HepG2 (cell line): Measurements from ENCODE around the gene GRIK1. TPM values are rescaled to one million over a fixed set of nuclear protein-coding genes. Genes with fewer than 3 reads are reported as not detected.

Experiments
- ATAC-seq: fragments of 200-7000 bp; cut with Tn5 transposase; 3 replicates; pipeline ENCODE4 v1.9.1; 2020; ENCODE audit warnings: mild to moderate bottlenecking, moderate library complexity
- BruUV-seq: library from RNA; stranded (reverse); fragments of 400-500 nt; replicated peaks from 2 replicates; lab custom pipeline; 2021; lab: Mats Ljungman, UMichigan
- CTCF ChIA-PET: fragments of 300-600 bp; formaldehyde crosslinking; extraction: SDS; loops from one replicate; lab custom pipeline; 2021; ENCODE audit warnings: low total read pairs, inconsistent platforms, low intra/inter-chr PET ratio; lab: Yijun Ruan, JAX
- POLR2A ChIA-PET: fragments of 350-600 bp; sonication (Branson Sonifier 250); formaldehyde crosslinking; loops from one replicate; lab custom pipeline; 2020; ENCODE audit warnings: antibody characterized with exemption, inconsistent platforms; lab: Yijun Ruan, JAX
- DNase-seq: peaks from one replicate; pipeline ENCODE4 v3.0.0-alpha.2; 2015; ENCODE audit warnings: low spot score
- FAIRE-seq: peaks from 3 replicates; lab custom pipeline; 2011; peaks lifted over from hg19 to GRCh38; lab: Jason Lieb, UNC
- H2AFZ ChIP-seq: one replicate; pipeline ENCODE4 v1.6.1; 2011; ENCODE audit warnings: low read length, inconsistent platforms
- H3K27ac ChIP-seq: fragments of 300-600 bp; 3 replicates; pipeline ENCODE4 v1.8.0; 2011; ENCODE audit warnings: mixed run types, mild to moderate bottlenecking, mixed read lengths, low read length, inconsistent platforms; ENCODE audit not compliant: insufficient read depth; ENCODE audit errors: extremely low read length
- H3K27me3 ChIP-seq, 2 experiments: fragments of 200-600 bp in 1 of 2; 2 replicates in 1 of 2; 3 replicates in 1 of 2; pipeline versions ENCODE4 v1.6.0 to v1.8.0; 2011; ENCODE audit warnings: low read length in 2 of 2, mild to moderate bottlenecking in 2 of 2, moderate library complexity in 2 of 2, inconsistent platforms in 1 of 2; ENCODE audit not compliant: insufficient read depth in 2 of 2, control insufficient read depth in 1 of 2
- H3K36me3 ChIP-seq, 2 experiments: fragments of 200-600 bp in 1 of 2; replicated peaks in 1 of 2; 2 replicates in 1 of 2; 3 replicates in 1 of 2; pipeline versions ENCODE4 v1.5.1 to v1.8.0; 2011; ENCODE audit warnings: low read length in 2 of 2, inconsistent platforms in 1 of 2; ENCODE audit not compliant: insufficient read depth in 2 of 2, control insufficient read depth in 1 of 2
- H3K4me1 ChIP-seq: 2 replicates; pipeline ENCODE4 v1.5.1; 2012; ENCODE audit warnings: low read length, inconsistent platforms; ENCODE audit not compliant: insufficient read depth
- H3K4me2 ChIP-seq: 2 replicates; pipeline ENCODE4 v1.6.0; 2011; ENCODE audit warnings: low read depth, low read length, inconsistent platforms
- H3K4me3 ChIP-seq, 3 experiments: fragments of 200-600 bp in 1 of 3; sonication (generic), shearing (Covaris generic) in 1 of 3; replicated peaks in 1 of 3; 2 replicates each; pipeline ENCODE4 v1.5.1; 2011 to 2016; ENCODE audit warnings: low read length in 3 of 3, inconsistent platforms in 2 of 3, low read depth in 2 of 3, mild to moderate bottlenecking in 2 of 3, control low read depth in 1 of 3, mixed read lengths in 1 of 3; ENCODE audit not compliant: insufficient read depth in 1 of 3
- H3K79me2 ChIP-seq: one replicate; pipeline ENCODE4 v1.6.1; 2011; ENCODE audit warnings: low read length, inconsistent platforms; ENCODE audit not compliant: insufficient read depth
- H3K9ac ChIP-seq: 2 replicates; pipeline ENCODE4 v1.6.0; 2011; ENCODE audit warnings: mild to moderate bottlenecking, low read depth, low read length, inconsistent platforms; ENCODE audit not compliant: insufficient read depth
- H3K9me3 ChIP-seq: 2 replicates; pipeline ENCODE4 v1.5.1; 2012; ENCODE audit warnings: mild to moderate bottlenecking, low read length
- H4K20me1 ChIP-seq: 2 replicates; pipeline ENCODE4 v1.6.0; 2011; ENCODE audit warnings: inconsistent platforms, mild to moderate bottlenecking, low read length, moderate library complexity; ENCODE audit not compliant: insufficient read depth
- EED ChIP-seq: sonication (generic); formaldehyde crosslinking; IDR thresholded peaks from 2 replicates; pipeline ENCODE4 v1.5.0; 2020; ENCODE audit warnings: mild to moderate bottlenecking, missing genetic modification reagents
- FOXK1 ChIP-seq: sonication (generic); formaldehyde crosslinking; IDR thresholded peaks from 2 replicates; pipeline ENCODE4 v1.4.0; 2020; ENCODE audit warnings: low read depth, missing genetic modification reagents, borderline replicate concordance
- KLF6 ChIP-seq: IDR thresholded peaks from 2 replicates; pipeline ENCODE4 v1.8.0; 2016; ENCODE audit warnings: missing biosample characterization, missing genetic modification reagents
- NFIC ChIP-seq: IDR thresholded peaks from 2 replicates; pipeline ENCODE4 v1.6.1; 2012; ENCODE audit warnings: mild to moderate bottlenecking, low read length, inconsistent platforms
- NR2C2 ChIP-seq: sonication (generic); formaldehyde crosslinking; IDR thresholded peaks from 2 replicates; pipeline ENCODE4 v1.4.0; 2020; ENCODE audit warnings: missing genetic modification reagents, mild to moderate bottlenecking, moderate library complexity, borderline replicate concordance
- PITX1 ChIP-seq: sonication (generic); formaldehyde crosslinking; IDR thresholded peaks from 2 replicates; pipeline ENCODE4 v1.5.1; 2020; ENCODE audit warnings: mild to moderate bottlenecking, missing genetic modification reagents
- RBFOX2 ChIP-seq: fragments of 200-400 bp; formaldehyde crosslinking; IDR thresholded peaks from 2 replicates; pipeline ENCODE4 v1.6.1; 2017; ENCODE audit warnings: low read depth, mild to moderate bottlenecking, low read length
- SRF ChIP-seq: IDR thresholded peaks from 2 replicates; pipeline ENCODE4 v1.6.1; 2011; ENCODE audit warnings: mild to moderate bottlenecking, low read depth, low read length, moderate library complexity
- YY1 ChIP-seq: IDR thresholded peaks from 2 replicates; pipeline ENCODE4 v1.6.1; 2011; ENCODE audit warnings: low read length, low read depth, moderate library complexity, mild to moderate bottlenecking; ENCODE audit not compliant: insufficient read depth, insufficient replicate concordance
- ZNF335 ChIP-seq: sonication (generic); formaldehyde crosslinking; IDR thresholded peaks from 2 replicates; pipeline ENCODE4 v1.4.0; 2020; ENCODE audit warnings: missing genetic modification reagents
- ZNF557 ChIP-seq: sonication (generic); formaldehyde crosslinking; IDR thresholded peaks from 2 replicates; pipeline ENCODE4 v1.4.0; 2020; ENCODE audit warnings: missing genetic modification reagents
- ZNF850 ChIP-seq: sonication (generic); formaldehyde crosslinking; conservative IDR thresholded peaks from 2 replicates; pipeline ENCODE4 v1.9.0; 2021; ENCODE audit warnings: mild to moderate bottlenecking, missing genetic modification reagents
- WGBS: methylation state at CpG from one replicate; pipeline ENCODE4 v1.1.6; 2017; ENCODE audit warnings: low lambda C conversion rate; 5-methylcytosine and 5-hydroxymethylcytosine counted together
- in situ Hi-C: cut with HindIII; loops from 2 replicates; pipeline ENCODE4 v1.10.0; 2017; ENCODE audit warnings: low pct_unique_long_range_greater_than_20kb; ENCODE audit not compliant: extremely low pct_ligation_motif_present
- intact Hi-C: fragments of 100-400 bp; cut with micrococcal nuclease; formaldehyde crosslinking; loops from one replicate; pipeline ENCODE4 v1.10.0; 2022; ENCODE audit not compliant: unreplicated experiment
- polyA plus RNA-seq, 8 experiments: library from polyadenylated mRNA; depleted of rRNA in 3 of 8; stranded (reverse) in 7 of 8; unstranded in 1 of 8; fragments of >200 nt; fragmentation: Illumina TruSeq in 4 of 8; extraction: Trizol in 4 of 8; gene quantifications; 2 replicates each; pipeline versions ENCODE4 v1.2.1 to v1.2.3, GENCODE V29; 2011 to 2016; ENCODE audit warnings: low read depth in 4 of 8, missing spikeins in 1 of 8, mixed read lengths in 1 of 8; ENCODE audit not compliant: insufficient read depth in 1 of 8
- total RNA-seq, 5 experiments: library from RNA; depleted of rRNA; stranded (reverse); fragments of >200 nt; fragmentation: Illumina TruSeq; extraction: Trizol; gene quantifications; 2 replicates each; pipeline ENCODE4 v1.2.3, GENCODE V29; 2016; ENCODE audit warnings: low read depth in 1 of 5
- TF ChIP-seq, protein P1 (sequence below): sonication (generic); formaldehyde crosslinking; IDR thresholded peaks from 2 replicates; pipeline ENCODE4 v1.4.0; 2020; ENCODE audit warnings: missing genetic modification reagents; ENCODE audit errors: not compliant biosample characterization
- TF ChIP-seq, protein P2 (sequence below): IDR thresholded peaks from 2 replicates; pipeline ENCODE4 v1.6.1; 2016; ENCODE audit warnings: control low read depth
- TF ChIP-seq, protein P3 (sequence below): sonication (generic); formaldehyde crosslinking; IDR thresholded peaks from 2 replicates; pipeline ENCODE4 v1.8.0; 2022; ENCODE audit warnings: low read depth, missing genetic modification reagents
- TF ChIP-seq, protein P4 (sequence below): sonication (generic); formaldehyde crosslinking; IDR thresholded peaks from 2 replicates; pipeline ENCODE4 v1.5.1; 2020; ENCODE audit warnings: missing genetic modification reagents, mild to moderate bottlenecking, borderline replicate concordance
- TF ChIP-seq, protein P5 (sequence below): sonication (generic); formaldehyde crosslinking; conservative IDR thresholded peaks from 2 replicates; pipeline ENCODE4 v1.5.0; 2020; ENCODE audit warnings: missing genetic modification reagents
- TF ChIP-seq, protein P6 (sequence below): sonication (generic); formaldehyde crosslinking; IDR thresholded peaks from 2 replicates; pipeline ENCODE4 v1.8.0; 2022; ENCODE audit warnings: missing genetic modification reagents, low read depth, mild to moderate bottlenecking, borderline replicate concordance

GRIK1 gene
- total and polyA plus RNA-seq, 2 of the 13 experiments (the other 11 are each of a cell fraction or from before 2014, with no cell fraction given), result not detected

DNA sequence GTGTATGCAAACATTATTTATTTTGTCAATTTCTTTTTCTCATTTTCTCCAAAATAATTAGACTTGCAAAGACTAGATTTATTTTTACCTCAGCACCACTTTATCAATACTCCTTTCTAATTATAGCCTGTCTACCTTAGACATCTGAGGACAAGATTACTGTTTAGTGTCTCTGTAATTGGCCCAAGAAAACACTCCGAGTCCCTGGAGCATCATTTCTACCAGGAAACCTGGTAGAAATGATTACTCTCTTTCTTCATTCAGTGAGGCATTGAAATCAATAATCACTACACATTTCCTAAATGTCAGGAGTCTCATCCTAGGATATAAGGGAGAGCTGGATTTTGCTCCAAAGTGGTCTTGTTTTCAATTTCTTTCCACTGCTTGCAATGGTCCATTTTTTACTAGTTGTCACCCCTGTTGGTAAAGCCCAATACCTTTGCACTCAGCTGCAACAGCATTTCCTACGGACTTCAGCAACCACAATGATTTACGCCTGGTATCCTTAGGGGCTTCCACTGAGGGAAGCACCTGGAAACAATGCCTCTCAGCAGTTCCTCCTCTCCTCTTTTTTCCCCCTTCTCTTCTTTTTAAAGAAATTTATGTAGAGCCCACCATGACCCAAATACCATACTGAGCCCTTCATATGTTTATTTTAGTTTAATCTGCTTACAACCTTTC, 64.6 kb downstream of the GRIK1 start:
- H3K4me2 ChIP-seq, result no peak overlapping the region
- ATAC-seq (no peak), FAIRE-seq (no peak), DNase-seq (no peak)
- H3K9me3 ChIP-seq, result peaks cover 13% of the 10 kb centered on the region
- H4K20me1 ChIP-seq, result no peaks in the 10 kb centered on the region
- no TSS peak for BruUV-seq
- no peak overlapping the region for H3K27ac ChIP-seq
- no peaks in the 10 kb centered on the region for H3K27me3 ChIP-seq
- 21% methylated on average over 3 of the region's 3 CpGs for WGBS
- no peaks in the 10 kb centered on the region for H3K79me2 ChIP-seq
- CTCF ChIA-PET, result no interaction called here
- H3K4me3 ChIP-seq, result no peak overlapping the region
- no peaks in the 10 kb centered on the region for H3K4me1 ChIP-seq
- POLR2A ChIA-PET, result no interaction called here
- no peak overlapping the region for H2AFZ ChIP-seq
- no peaks in the 10 kb centered on the region for H3K36me3 ChIP-seq
- no peak overlapping the region for H3K9ac ChIP-seq
- in situ Hi-C loops, result no loop called here
- intact Hi-C loops, result no loop called here
- TF ChIP-seq PITX1 (CRISPR knock-in tag), result no peak
- TF ChIP-seq ZNF335 (CRISPR knock-in tag), result no peak
- TF ChIP-seq ZNF850 (CRISPR knock-in tag), result no peak
- TF ChIP-seq SRF, result no peak
- no peak for TF ChIP-seq NR2C2 (CRISPR knock-in tag)
- TF ChIP-seq, protein P1, sequence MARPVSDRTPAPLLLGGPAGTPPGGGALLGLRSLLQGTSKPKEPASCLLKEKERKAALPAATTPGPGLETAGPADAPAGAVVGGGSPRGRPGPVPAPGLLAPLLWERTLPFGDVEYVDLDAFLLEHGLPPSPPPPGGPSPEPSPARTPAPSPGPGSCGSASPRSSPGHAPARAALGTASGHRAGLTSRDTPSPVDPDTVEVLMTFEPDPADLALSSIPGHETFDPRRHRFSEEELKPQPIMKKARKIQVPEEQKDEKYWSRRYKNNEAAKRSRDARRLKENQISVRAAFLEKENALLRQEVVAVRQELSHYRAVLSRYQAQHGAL (CRISPR knock-in tag), result no peak
- no peak for TF ChIP-seq KLF6
- TF ChIP-seq, protein P2, sequence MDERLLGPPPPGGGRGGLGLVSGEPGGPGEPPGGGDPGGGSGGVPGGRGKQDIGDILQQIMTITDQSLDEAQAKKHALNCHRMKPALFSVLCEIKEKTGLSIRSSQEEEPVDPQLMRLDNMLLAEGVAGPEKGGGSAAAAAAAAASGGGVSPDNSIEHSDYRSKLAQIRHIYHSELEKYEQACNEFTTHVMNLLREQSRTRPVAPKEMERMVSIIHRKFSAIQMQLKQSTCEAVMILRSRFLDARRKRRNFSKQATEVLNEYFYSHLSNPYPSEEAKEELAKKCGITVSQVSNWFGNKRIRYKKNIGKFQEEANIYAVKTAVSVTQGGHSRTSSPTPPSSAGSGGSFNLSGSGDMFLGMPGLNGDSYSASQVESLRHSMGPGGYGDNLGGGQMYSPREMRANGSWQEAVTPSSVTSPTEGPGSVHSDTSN (CRISPR knock-in tag), result no peak
- TF ChIP-seq, protein P3, sequence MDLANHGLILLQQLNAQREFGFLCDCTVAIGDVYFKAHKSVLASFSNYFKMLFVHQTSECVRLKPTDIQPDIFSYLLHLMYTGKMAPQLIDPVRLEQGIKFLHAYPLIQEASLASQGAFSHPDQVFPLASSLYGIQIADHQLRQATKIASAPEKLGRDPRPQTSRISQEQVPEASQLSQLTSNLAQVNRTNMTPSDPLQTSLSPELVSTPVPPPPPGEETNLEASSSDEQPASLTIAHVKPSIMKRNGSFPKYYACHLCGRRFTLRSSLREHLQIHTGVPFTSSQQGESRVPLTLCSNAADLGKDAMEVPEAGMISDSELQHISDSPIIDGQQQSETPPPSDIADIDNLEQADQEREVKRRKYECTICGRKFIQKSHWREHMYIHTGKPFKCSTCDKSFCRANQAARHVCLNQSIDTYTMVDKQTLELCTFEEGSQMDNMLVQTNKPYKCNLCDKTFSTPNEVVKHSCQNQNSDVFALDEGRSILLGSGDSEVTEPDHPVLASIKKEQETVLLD (CRISPR knock-in tag), result no peak
- TF ChIP-seq, protein P4, sequence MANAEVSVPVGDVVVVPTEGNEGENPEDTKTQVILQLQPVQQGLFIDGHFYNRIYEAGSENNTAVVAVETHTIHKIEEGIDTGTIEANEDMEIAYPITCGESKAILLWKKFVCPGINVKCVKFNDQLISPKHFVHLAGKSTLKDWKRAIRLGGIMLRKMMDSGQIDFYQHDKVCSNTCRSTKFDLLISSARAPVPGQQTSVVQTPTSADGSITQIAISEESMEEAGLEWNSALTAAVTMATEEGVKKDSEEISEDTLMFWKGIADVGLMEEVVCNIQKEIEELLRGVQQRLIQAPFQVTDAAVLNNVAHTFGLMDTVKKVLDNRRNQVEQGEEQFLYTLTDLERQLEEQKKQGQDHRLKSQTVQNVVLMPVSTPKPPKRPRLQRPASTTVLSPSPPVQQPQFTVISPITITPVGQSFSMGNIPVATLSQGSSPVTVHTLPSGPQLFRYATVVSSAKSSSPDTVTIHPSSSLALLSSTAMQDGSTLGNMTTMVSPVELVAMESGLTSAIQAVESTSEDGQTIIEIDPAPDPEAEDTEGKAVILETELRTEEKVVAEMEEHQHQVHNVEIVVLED (CRISPR knock-in tag), result no peak
- TF ChIP-seq RBFOX2, result no peak
- no peak for TF ChIP-seq ZNF557 (CRISPR knock-in tag)
- TF ChIP-seq, protein P5, sequence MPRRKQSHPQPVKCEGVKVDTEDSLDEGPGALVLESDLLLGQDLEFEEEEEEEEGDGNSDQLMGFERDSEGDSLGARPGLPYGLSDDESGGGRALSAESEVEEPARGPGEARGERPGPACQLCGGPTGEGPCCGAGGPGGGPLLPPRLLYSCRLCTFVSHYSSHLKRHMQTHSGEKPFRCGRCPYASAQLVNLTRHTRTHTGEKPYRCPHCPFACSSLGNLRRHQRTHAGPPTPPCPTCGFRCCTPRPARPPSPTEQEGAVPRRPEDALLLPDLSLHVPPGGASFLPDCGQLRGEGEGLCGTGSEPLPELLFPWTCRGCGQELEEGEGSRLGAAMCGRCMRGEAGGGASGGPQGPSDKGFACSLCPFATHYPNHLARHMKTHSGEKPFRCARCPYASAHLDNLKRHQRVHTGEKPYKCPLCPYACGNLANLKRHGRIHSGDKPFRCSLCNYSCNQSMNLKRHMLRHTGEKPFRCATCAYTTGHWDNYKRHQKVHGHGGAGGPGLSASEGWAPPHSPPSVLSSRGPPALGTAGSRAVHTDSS (CRISPR knock-in tag), result no peak
- TF ChIP-seq, protein P6, sequence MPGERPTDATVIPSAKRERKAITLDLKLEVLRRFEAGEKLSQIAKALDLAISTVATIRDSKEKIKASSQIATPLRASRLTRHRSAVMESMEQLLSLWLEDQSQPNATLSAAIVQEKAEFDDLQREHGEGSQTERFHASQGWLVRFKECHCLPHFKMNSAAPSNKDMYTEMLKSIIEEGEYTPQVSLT, result no peak
- TF ChIP-seq NFIC, result no peak
- no peak for TF ChIP-seq YY1
- no peak for TF ChIP-seq FOXK1 (CRISPR knock-in tag)
- TF ChIP-seq EED (CRISPR knock-in tag), result no peak
